Measurements from ENCODE around the gene CNTN4. TPM values are rescaled to one million over a fixed set of nuclear protein-coding genes. Genes with fewer than 3 reads are reported as not detected.

The CNTN4 gene
- total RNA-seq, 1 donor from 2014 or later, result not detected

GRCh38 chr3:2301361-2301760, 202.7 kb downstream of the CNTN4 start:
- TF ChIP-seq CTCF (IDR thresholded peaks at IDR 0.05; ENCODE audit: insufficient read depth, low read depth, low read length), result no peak
- TF ChIP-seq EZH2 (IDR thresholded peaks at IDR 0.05; ENCODE audit: insufficient read depth, low read length), result no peak
- H3K27ac Mint-ChIP-seq (ENCODE audit: unreplicated experiment), result no peak overlapping the region
- H2AFZ ChIP-seq (ENCODE audit: low read depth, low read length), result no peak overlapping the region
- DNase-seq (ENCODE audit: low read depth) (no peak), FAIRE-seq (no peak)
- H3K27me3 Mint-ChIP-seq (ENCODE audit: low read depth, unreplicated experiment), result no peaks in the 10 kb centered on the region
- no peak overlapping the region for H3K4me2 ChIP-seq (ENCODE audit: low read length)
- no peaks in the 10 kb centered on the region for H4K20me1 ChIP-seq (ENCODE audit: insufficient read depth, low read length)
- no peaks in the 10 kb centered on the region for H3K4me1 Mint-ChIP-seq (ENCODE audit: low read depth, unreplicated experiment)
- peaks cover 5% of the 10 kb centered on the region for H3K9me3 Mint-ChIP-seq (ENCODE audit: unreplicated experiment)
- no peak overlapping the region for H3K27ac ChIP-seq (ENCODE audit: low read depth, low read length)
- H3K36me3 Mint-ChIP-seq (ENCODE audit: low read depth, unreplicated experiment), result no peaks in the 10 kb centered on the region
- no peak overlapping the region for H3K9ac ChIP-seq (ENCODE audit: low read length)
- H3K4me1 ChIP-seq (ENCODE audit: insufficient read depth, low read length), result no peaks in the 10 kb centered on the region
- H3K4me3 ChIP-seq (ENCODE audit: insufficient read depth, low read depth, low read length), result no peak overlapping the region
- H3K79me2 ChIP-seq (ENCODE audit: insufficient read depth, low read length), result no peaks in the 10 kb centered on the region
- no peaks in the 10 kb centered on the region for H3K27me3 ChIP-seq (ENCODE audit: insufficient read depth, low read length)
- no peaks in the 10 kb centered on the region for H3K36me3 ChIP-seq (ENCODE audit: insufficient read depth, low read length)
- H3K4me3 Mint-ChIP-seq (ENCODE audit: unreplicated experiment), result no peak overlapping the region
- H3K9me3 ChIP-seq (ENCODE audit: insufficient read depth, low read depth, low read length), result no peaks in the 10 kb centered on the region

DNA sequence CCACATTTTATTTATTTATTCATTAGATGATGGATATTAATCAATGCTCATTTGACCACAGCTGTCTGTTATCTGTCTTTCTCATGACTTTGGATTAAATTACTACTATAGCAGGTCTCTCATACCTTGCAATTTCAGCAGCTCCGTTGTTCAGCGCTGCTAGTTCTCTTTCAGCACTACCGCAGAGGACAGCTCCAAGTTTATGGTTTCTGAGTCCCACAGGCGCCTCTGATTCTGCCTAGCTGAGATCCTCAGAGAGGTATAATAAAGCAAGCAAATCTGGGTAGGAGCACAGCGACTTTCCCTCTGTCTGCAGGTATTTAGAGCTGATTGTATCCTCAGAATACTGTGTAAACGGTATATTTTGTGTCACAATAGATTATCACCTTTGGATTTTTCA, 204.9 kb downstream of the CNTN4 start:
- Histone ChIP-seq H3K79me2 (ENCODE audit: insufficient read depth, low read length) (no peaks in the 10 kb centered on the region), H3K4me2 (ENCODE audit: low read length) (no peak overlapping the region), H3K4me1 (ENCODE audit: insufficient read depth, low read length) (no peaks in the 10 kb centered on the region), H3K27ac (ENCODE audit: low read depth, low read length) (no peak overlapping the region), H3K27me3 (ENCODE audit: insufficient read depth, low read length) (no peaks in the 10 kb centered on the region), H2AFZ (ENCODE audit: low read depth, low read length) (no peak overlapping the region), H4K20me1 (ENCODE audit: insufficient read depth, low read length) (no peaks in the 10 kb centered on the region), H3K9ac (ENCODE audit: low read length) (no peak overlapping the region), H3K4me3 (ENCODE audit: insufficient read depth, low read depth, low read length) (no peak overlapping the region), H3K9me3 (ENCODE audit: insufficient read depth, low read depth, low read length) (no peaks in the 10 kb centered on the region), H3K36me3 (ENCODE audit: insufficient read depth, low read length) (no peaks in the 10 kb centered on the region)
- no peaks in the 10 kb centered on the region for H3K36me3 Mint-ChIP-seq (ENCODE audit: low read depth, unreplicated experiment)
- FAIRE-seq, result no peak
- H3K27ac Mint-ChIP-seq (ENCODE audit: unreplicated experiment), result no peak overlapping the region
- peaks cover 5% of the 10 kb centered on the region for H3K9me3 Mint-ChIP-seq (ENCODE audit: unreplicated experiment)
- H3K27me3 Mint-ChIP-seq (ENCODE audit: low read depth, unreplicated experiment), result no peaks in the 10 kb centered on the region
- TF ChIP-seq EZH2 (IDR thresholded peaks at IDR 0.05; ENCODE audit: insufficient read depth, low read length) (no peak), CTCF (IDR thresholded peaks at IDR 0.05; ENCODE audit: insufficient read depth, low read depth, low read length) (no peak)
- no peak overlapping the region for H3K4me3 Mint-ChIP-seq (ENCODE audit: unreplicated experiment)
- DNase-seq (ENCODE audit: low read depth), result no peak
- H3K4me1 Mint-ChIP-seq (ENCODE audit: low read depth, unreplicated experiment), result no peaks in the 10 kb centered on the region

DNA sequence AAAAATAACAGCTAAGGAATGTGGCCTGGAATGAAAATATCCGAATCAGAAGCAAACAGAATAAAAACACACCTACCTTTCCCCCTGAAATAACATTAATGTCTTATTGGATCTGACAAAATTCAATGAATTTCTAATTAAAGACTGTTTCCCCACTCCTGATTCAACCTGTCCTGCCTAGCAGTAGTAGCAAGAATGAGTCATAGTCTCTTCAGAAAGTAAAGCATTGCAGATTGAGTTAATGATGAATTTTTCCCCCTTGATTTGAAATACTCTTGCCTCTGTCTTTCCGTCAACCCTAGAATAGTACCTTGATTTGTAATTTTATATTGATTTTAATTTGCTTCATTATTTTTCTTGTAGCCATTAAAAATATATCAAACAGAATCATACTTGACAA, 212.4 kb downstream of the CNTN4 start:
- Histone ChIP-seq H3K36me3 (ENCODE audit: insufficient read depth, low read length) (no peaks in the 10 kb centered on the region), H3K27me3 (ENCODE audit: insufficient read depth, low read length) (no peaks in the 10 kb centered on the region), H3K4me3 (ENCODE audit: insufficient read depth, low read depth, low read length) (no peak overlapping the region), H3K4me1 (ENCODE audit: insufficient read depth, low read length) (no peaks in the 10 kb centered on the region), H3K9ac (ENCODE audit: low read length) (no peak overlapping the region), H3K4me2 (ENCODE audit: low read length) (no peak overlapping the region), H3K27ac (ENCODE audit: low read depth, low read length) (no peak overlapping the region), H4K20me1 (ENCODE audit: insufficient read depth, low read length) (no peaks in the 10 kb centered on the region), H3K79me2 (ENCODE audit: insufficient read depth, low read length) (no peaks in the 10 kb centered on the region), H3K9me3 (ENCODE audit: insufficient read depth, low read depth, low read length) (peaks cover 3% of the 10 kb centered on the region), H2AFZ (ENCODE audit: low read depth, low read length) (no peak overlapping the region)
- H3K9me3 Mint-ChIP-seq (ENCODE audit: unreplicated experiment), result no peaks in the 10 kb centered on the region
- H3K27me3 Mint-ChIP-seq (ENCODE audit: low read depth, unreplicated experiment), result no peaks in the 10 kb centered on the region
- FAIRE-seq (no peak), DNase-seq (ENCODE audit: low read depth) (no peak)
- no peak overlapping the region for H3K4me3 Mint-ChIP-seq (ENCODE audit: unreplicated experiment)
- no peaks in the 10 kb centered on the region for H3K36me3 Mint-ChIP-seq (ENCODE audit: low read depth, unreplicated experiment)
- no peaks in the 10 kb centered on the region for H3K4me1 Mint-ChIP-seq (ENCODE audit: low read depth, unreplicated experiment)
- H3K27ac Mint-ChIP-seq (ENCODE audit: unreplicated experiment), result no peak overlapping the region
- TF ChIP-seq CTCF (IDR thresholded peaks at IDR 0.05; ENCODE audit: insufficient read depth, low read depth, low read length), result no peak
- TF ChIP-seq EZH2 (IDR thresholded peaks at IDR 0.05; ENCODE audit: insufficient read depth, low read length), result no peak
